IMR-90 (cell line): ENCODE data around the gene ABL2. TPM values are rescaled to one million over a fixed set of nuclear protein-coding genes. Genes with fewer than 3 reads are reported as not detected.

Experiments used
- ATAC-seq: fragments of 200-7000 bp; cut with Tn5 transposase; 2 replicates; pipeline ENCODE4 v1.9.1; 2020; ENCODE audit warnings: low read depth, mild to moderate bottlenecking, moderate library complexity
- BruUV-seq: library from RNA; stranded (reverse); fragments of 400-500 nt; replicated peaks from 2 replicates; lab custom pipeline; 2021; lab: Mats Ljungman, UMichigan
- CTCF ChIA-PET: fragments of 300-600 bp; formaldehyde crosslinking; extraction: SDS; loops from one replicate; lab custom pipeline; 2021; ENCODE audit warnings: antibody characterized with exemption; lab: Yijun Ruan, JAX
- POLR2A ChIA-PET: fragments of 300-600 bp; sonication (Branson Sonifier 250); formaldehyde crosslinking; loops from one replicate; lab custom pipeline; 2022; ENCODE audit warnings: antibody characterized with exemption; ENCODE audit not compliant: unreplicated experiment; lab: Charles Lee
- DNase-seq: peaks from one replicate; pipeline ENCODE4 v3.0.0; 2013
- H2AFZ ChIP-seq: replicated peaks from 2 replicates; pipeline ENCODE3; 2013; ENCODE audit warnings: low read length, mild to moderate bottlenecking; ENCODE audit not compliant: poor library complexity
- H2AK5ac ChIP-seq: 2 replicates; pipeline ENCODE4 v1.6.1; 2013; ENCODE audit warnings: low read depth, low read length, inconsistent platforms
- H2AK9ac ChIP-seq: replicated peaks from 2 replicates; pipeline ENCODE3; 2013; ENCODE audit warnings: mild to moderate bottlenecking, low read depth, low read length, moderate library complexity; ENCODE audit not compliant: poor library complexity
- H2BK120ac ChIP-seq: 2 replicates; pipeline ENCODE4 v1.6.1; 2013; ENCODE audit warnings: low read depth, low read length, inconsistent platforms
- H2BK15ac ChIP-seq: 3 replicates; pipeline ENCODE4 v1.6.1; 2013; ENCODE audit warnings: low read depth, low read length, inconsistent platforms
- H2BK20ac ChIP-seq: 2 replicates; pipeline ENCODE4 v1.6.1; 2013; ENCODE audit warnings: low read depth, mild to moderate bottlenecking, inconsistent platforms, low read length, moderate library complexity
- H2BK5ac ChIP-seq: 2 replicates; pipeline ENCODE4 v1.6.1; 2013; ENCODE audit warnings: mild to moderate bottlenecking, low read depth, low read length, inconsistent platforms; ENCODE audit not compliant: poor library complexity, severe bottlenecking
- H3K14ac ChIP-seq: replicated peaks from 2 replicates; pipeline ENCODE4 v1.6.1; 2013; ENCODE audit warnings: low read depth, low read length, inconsistent platforms
- H3K18ac ChIP-seq: 2 replicates; pipeline ENCODE4 v1.6.1; 2013; ENCODE audit warnings: low read depth, low read length, control low read depth
- H3K23ac ChIP-seq: 2 replicates; pipeline ENCODE4 v1.6.1; 2013; ENCODE audit warnings: low read depth, low read length, inconsistent platforms
- H3K27ac ChIP-seq: 2 replicates; pipeline ENCODE4 v1.5.1; 2013; ENCODE audit warnings: mild to moderate bottlenecking, control low read depth, low read length; ENCODE audit not compliant: insufficient read depth
- H3K27me3 ChIP-seq: 2 replicates; pipeline ENCODE4 v1.6.1; 2013; ENCODE audit warnings: low read length; ENCODE audit not compliant: control insufficient read depth, insufficient read depth
- H3K36me3 ChIP-seq: 2 replicates; pipeline ENCODE4 v1.6.1; 2013; ENCODE audit warnings: low read length, mixed read lengths; ENCODE audit not compliant: control insufficient read depth, insufficient read depth
- H3K4ac ChIP-seq: 2 replicates; pipeline ENCODE4 v1.6.1; 2013; ENCODE audit warnings: low read depth, low read length, inconsistent platforms
- H3K4me1 ChIP-seq: 2 replicates; pipeline ENCODE4 v1.6.1; 2013; ENCODE audit warnings: low read length, mixed read lengths; ENCODE audit not compliant: control insufficient read depth, insufficient read depth
- H3K4me2 ChIP-seq: 2 replicates; pipeline ENCODE4 v1.6.1; 2013; ENCODE audit warnings: low read depth, mild to moderate bottlenecking, control low read depth, low read length, moderate library complexity
- H3K4me3 ChIP-seq: 2 replicates; pipeline ENCODE4 v1.5.1; 2013; ENCODE audit warnings: low read depth, mild to moderate bottlenecking, control low read depth, low read length, moderate library complexity; ENCODE audit not compliant: insufficient read depth
- H3K56ac ChIP-seq: 2 replicates; pipeline ENCODE4 v1.6.1; 2013; ENCODE audit warnings: low read length, inconsistent platforms; ENCODE audit not compliant: insufficient read depth; ENCODE audit errors: extremely low read depth
- H3K79me1 ChIP-seq, 2 experiments: 2 replicates each; pipeline ENCODE4 v1.6.1; 2013; ENCODE audit warnings: low read length in 2 of 2, inconsistent platforms in 1 of 2, low read depth in 1 of 2
- H3K9ac ChIP-seq: 2 replicates; pipeline ENCODE4 v1.6.1; 2013; ENCODE audit warnings: low read depth, low read length, control low read depth
- H3K9me1 ChIP-seq: 2 replicates; pipeline ENCODE4 v1.6.1; 2013; ENCODE audit warnings: low read length, inconsistent platforms; ENCODE audit not compliant: insufficient read depth
- H3K9me3 ChIP-seq: 2 replicates; pipeline ENCODE4 v1.6.1; 2013; ENCODE audit warnings: low read length; ENCODE audit not compliant: control insufficient read depth, insufficient read depth
- H4K20me1 ChIP-seq: 2 replicates; pipeline ENCODE4 v1.6.1; 2013; ENCODE audit warnings: low read length, inconsistent platforms; ENCODE audit not compliant: insufficient read depth
- H4K5ac ChIP-seq: 2 replicates; pipeline ENCODE4 v1.6.1; 2013; ENCODE audit warnings: mild to moderate bottlenecking, low read depth, low read length, control low read depth
- H4K8ac ChIP-seq, 2 experiments: 2 replicates each; pipeline ENCODE4 v1.6.1; 2013; ENCODE audit warnings: low read depth in 2 of 2, low read length in 2 of 2, control low read depth in 1 of 2, inconsistent platforms in 1 of 2
- H4K91ac ChIP-seq: 2 replicates; pipeline ENCODE4 v1.6.1; 2013; ENCODE audit warnings: low read depth, low read length, inconsistent platforms; ENCODE audit not compliant: insufficient read depth
- BHLHE40 ChIP-seq: fragments of 150-350 bp; IDR thresholded peaks from 2 replicates; pipeline ENCODE4 v1.6.1; 2016; ENCODE audit warnings: mild to moderate bottlenecking, low read depth, low read length
- CHD1 ChIP-seq: IDR thresholded peaks from 2 replicates; pipeline ENCODE4 v1.6.1; 2012; ENCODE audit warnings: low read depth, low read length, improper control_type of control experiment
- FOS ChIP-seq: fragments of 150-350 bp; IDR thresholded peaks from 2 replicates; pipeline ENCODE4 v1.6.1; 2016; ENCODE audit warnings: low read depth, low read length
- MAZ ChIP-seq: IDR thresholded peaks from 2 replicates; pipeline ENCODE4 v1.6.1; 2012; ENCODE audit warnings: low read depth, mild to moderate bottlenecking, low read length, improper control_type of control experiment, moderate library complexity, borderline replicate concordance
- MXI1 ChIP-seq: IDR thresholded peaks from 2 replicates; pipeline ENCODE4 v1.6.1; 2012; ENCODE audit warnings: low read depth, mild to moderate bottlenecking, low read length, moderate library complexity, borderline replicate concordance
- NFE2L2 ChIP-seq: fragments of 150-350 bp; IDR thresholded peaks from 2 replicates; pipeline ENCODE4 v1.6.1; 2016; ENCODE audit warnings: low read depth, mild to moderate bottlenecking, low read length
- RFX5 ChIP-seq: IDR thresholded peaks from 2 replicates; pipeline ENCODE4 v1.8.0; 2012; ENCODE audit warnings: low read depth, mild to moderate bottlenecking, low read length, moderate library complexity
- WGBS, 2 experiments: methylation state at CpG; one replicate each; pipeline versions ENCODE4 v1.1.5 to v1.1.7; 2013; ENCODE audit warnings: missing lambda C conversion rate in 2 of 2; ENCODE audit not compliant: insufficient read length in 1 of 2; ENCODE audit errors: extremely low coverage in 2 of 2; 5-methylcytosine and 5-hydroxymethylcytosine counted together
- dilution Hi-C: fragments of 300-500 bp; cut with HindIII; formaldehyde crosslinking; loops from one replicate; pipeline ENCODE4 v1.14.3; 2018; ENCODE audit warnings: low sequenced_read_pairs; ENCODE audit not compliant: unreplicated experiment
- in situ Hi-C: fragments of 300-500 bp; cut with MboI; formaldehyde crosslinking; loops from 3 replicates; pipeline ENCODE4 v1.14.3; 2019; ENCODE audit warnings: low sequenced_read_pairs, inconsistent platforms, mixed read lengths
- intact Hi-C: fragments of 100-400 bp; cut with micrococcal nuclease; formaldehyde crosslinking; loops from 2 replicates; pipeline ENCODE4 v1.10.0; 2022
- polyA plus RNA-seq, 3 experiments: library from polyadenylated mRNA; depleted of rRNA; stranded (reverse); fragments of >200 nt; gene quantifications; 2 replicates each; pipeline ENCODE4 v1.2.3, GENCODE V29; 2012; ENCODE audit warnings: low replicate concordance in 1 of 3
- total RNA-seq: library from RNA; depleted of rRNA; stranded (reverse); fragments of >200 nt; gene quantifications from 2 replicates; pipeline ENCODE4 v1.2.3, GENCODE V29; 2012
- TF ChIP-seq, protein P1 (sequence below): conservative IDR thresholded peaks from 2 replicates; pipeline ENCODE4 v1.5.1; 2012; ENCODE audit warnings: mild to moderate bottlenecking, low read depth, low read length, improper control_type of control experiment
- TF ChIP-seq, protein P2 (sequence below): fragments of 150-350 bp; IDR thresholded peaks from 2 replicates; pipeline ENCODE4 v1.6.1; 2016; ENCODE audit warnings: low read depth, mild to moderate bottlenecking, low read length, moderate library complexity, borderline replicate concordance

The ABL2 gene
- total and polyA plus RNA-seq, 2 of the 4 experiments (the other 2 are of a cell fraction), result 9.7 to 110 TPM

DNA sequence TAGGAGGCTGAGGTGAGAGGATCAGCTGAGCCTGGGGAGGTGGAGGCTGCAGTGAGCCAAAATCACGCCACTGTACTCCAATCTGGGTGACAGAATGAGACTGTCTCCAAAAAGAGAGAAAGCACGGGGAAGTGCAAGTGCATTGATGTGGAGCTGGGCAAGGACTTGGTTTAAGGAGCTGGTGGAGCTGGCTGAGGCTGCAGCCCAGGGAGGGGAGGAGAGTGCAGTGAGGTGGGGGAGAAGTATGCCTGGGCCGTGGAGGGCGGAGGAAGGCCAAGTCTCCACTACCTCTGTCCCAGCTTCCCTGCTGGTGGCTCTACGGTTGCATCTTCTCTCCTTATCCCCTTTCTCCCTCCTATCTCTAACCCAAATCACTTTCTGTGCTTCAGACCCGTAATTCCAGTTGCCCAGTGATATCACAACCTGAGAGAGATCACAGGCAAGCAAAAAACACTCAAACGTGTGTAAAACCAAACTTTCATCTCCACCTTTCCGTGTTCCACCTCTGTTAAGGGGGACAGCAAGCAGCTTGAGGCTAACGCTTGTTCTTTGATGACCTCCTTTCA is 136.5 kb downstream of the ABL2 start:
- Histone ChIP-seq H3K9me3 (no peaks in the 10 kb centered on the region), H2BK15ac (no peak overlapping the region), H3K79me1 (peaks cover 0 to 72% of the 10 kb centered on the region in 2 experiments; a peak in 2 of 4 replicates), H3K4me2 (no peak overlapping the region), H3K56ac (no peak overlapping the region), H2BK120ac (no peak overlapping the region), H3K14ac (no peak overlapping the region), H2AFZ (no peak overlapping the region), H4K91ac (no peak overlapping the region), H2BK20ac (no peak overlapping the region), H3K23ac (no peak overlapping the region), H3K27ac (no peak overlapping the region), H2BK5ac (no peak overlapping the region), H3K36me3 (peaks cover 50% of the 10 kb centered on the region), H3K4me1 (peaks cover 10% of the 10 kb centered on the region), H3K4me3 (no peak overlapping the region), H2AK9ac (peak overlapping the region; percentile 73), H4K20me1 (0 out of 2 replicates have a peak, but pooled peaks cover 3% of the 10 kb centered on the region), H4K5ac (no peak overlapping the region), H2AK5ac (no peak overlapping the region), H3K27me3 (no peaks in the 10 kb centered on the region), H4K8ac (no peak overlapping the region), H3K18ac (no peak overlapping the region), H3K9ac (no peak overlapping the region), H3K9me1 (peaks cover 21% of the 10 kb centered on the region), H3K4ac (no peak overlapping the region)
- POLR2A ChIA-PET, result no interaction called here
- dilution Hi-C loops (no loop called here), in situ Hi-C loops (no loop called here), intact Hi-C loops (no loop called here)
- no peak for ATAC-seq
- DNase-seq, result no peak
- CTCF ChIA-PET, result no interaction called here
- TF ChIP-seq, protein P1, sequence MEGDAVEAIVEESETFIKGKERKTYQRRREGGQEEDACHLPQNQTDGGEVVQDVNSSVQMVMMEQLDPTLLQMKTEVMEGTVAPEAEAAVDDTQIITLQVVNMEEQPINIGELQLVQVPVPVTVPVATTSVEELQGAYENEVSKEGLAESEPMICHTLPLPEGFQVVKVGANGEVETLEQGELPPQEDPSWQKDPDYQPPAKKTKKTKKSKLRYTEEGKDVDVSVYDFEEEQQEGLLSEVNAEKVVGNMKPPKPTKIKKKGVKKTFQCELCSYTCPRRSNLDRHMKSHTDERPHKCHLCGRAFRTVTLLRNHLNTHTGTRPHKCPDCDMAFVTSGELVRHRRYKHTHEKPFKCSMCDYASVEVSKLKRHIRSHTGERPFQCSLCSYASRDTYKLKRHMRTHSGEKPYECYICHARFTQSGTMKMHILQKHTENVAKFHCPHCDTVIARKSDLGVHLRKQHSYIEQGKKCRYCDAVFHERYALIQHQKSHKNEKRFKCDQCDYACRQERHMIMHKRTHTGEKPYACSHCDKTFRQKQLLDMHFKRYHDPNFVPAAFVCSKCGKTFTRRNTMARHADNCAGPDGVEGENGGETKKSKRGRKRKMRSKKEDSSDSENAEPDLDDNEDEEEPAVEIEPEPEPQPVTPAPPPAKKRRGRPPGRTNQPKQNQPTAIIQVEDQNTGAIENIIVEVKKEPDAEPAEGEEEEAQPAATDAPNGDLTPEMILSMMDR, result no peak
- no peak for TF ChIP-seq NFE2L2
- TF ChIP-seq BHLHE40, result no peak
- TF ChIP-seq RFX5, result no peak
- TF ChIP-seq FOS, result no peak
- TF ChIP-seq, protein P2, sequence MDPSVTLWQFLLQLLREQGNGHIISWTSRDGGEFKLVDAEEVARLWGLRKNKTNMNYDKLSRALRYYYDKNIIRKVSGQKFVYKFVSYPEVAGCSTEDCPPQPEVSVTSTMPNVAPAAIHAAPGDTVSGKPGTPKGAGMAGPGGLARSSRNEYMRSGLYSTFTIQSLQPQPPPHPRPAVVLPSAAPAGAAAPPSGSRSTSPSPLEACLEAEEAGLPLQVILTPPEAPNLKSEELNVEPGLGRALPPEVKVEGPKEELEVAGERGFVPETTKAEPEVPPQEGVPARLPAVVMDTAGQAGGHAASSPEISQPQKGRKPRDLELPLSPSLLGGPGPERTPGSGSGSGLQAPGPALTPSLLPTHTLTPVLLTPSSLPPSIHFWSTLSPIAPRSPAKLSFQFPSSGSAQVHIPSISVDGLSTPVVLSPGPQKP, result no peak
- TF ChIP-seq MAZ, result no peak
- TF ChIP-seq CHD1, result no peak
- no peak for TF ChIP-seq MXI1
- 83% methylated on average over 6 of the region's 9 CpGs; no CpG with 5 or more reads in 1 of the 2 experiments for WGBS, 2 experiments
- BruUV-seq, result no TSS peak
